ENCODE data around the gene SDC3. TPM values are rescaled to one million over a fixed set of nuclear protein-coding genes. Genes with fewer than 3 reads are reported as not detected.

The SDC3 gene
- polyA plus RNA-seq, 1 donor = 51.8 TPM

- Histone ChIP-seq H3K4me1 (ENCODE audit: control insufficient read depth, insufficient read depth, low read length) (peaks cover 7% of the 10 kb centered on the region), H3K36me3 (ENCODE audit: control insufficient read depth, insufficient read depth, low read length) (no peaks in the 10 kb centered on the region), H3K27me3 (ENCODE audit: control insufficient read depth, insufficient read depth, low read length) (no peaks in the 10 kb centered on the region), H3K9me3 (ENCODE audit: control insufficient read depth, low read depth, low read length) (no peaks in the 10 kb centered on the region), H3K4me3 (ENCODE audit: low read length) (no peak overlapping the region), H3K27ac (ENCODE audit: low read length) (no peak overlapping the region)
- DNase-seq = no peak
- no CpG with 5 or more reads among the region's 4 CpGs for WGBS (ENCODE audit: insufficient coverage, low lambda C conversion rate)
These were observed 6.4 kb upstream of the SDC3 start for GRCh38 chr1:30914931-30915330.

- Histone ChIP-seq H3K36me3 (ENCODE audit: control insufficient read depth, insufficient read depth, low read length) (no peaks in the 10 kb centered on the region), H3K27ac (ENCODE audit: low read length) (no peak overlapping the region), H3K27me3 (ENCODE audit: control insufficient read depth, insufficient read depth, low read length) (no peaks in the 10 kb centered on the region), H3K4me3 (ENCODE audit: low read length) (no peak overlapping the region), H3K9me3 (ENCODE audit: control insufficient read depth, low read depth, low read length) (no peaks in the 10 kb centered on the region), H3K4me1 (ENCODE audit: control insufficient read depth, insufficient read depth, low read length) (peaks cover 7% of the 10 kb centered on the region)
- WGBS (ENCODE audit: insufficient coverage, low lambda C conversion rate) = no CpG with 5 or more reads among the region's 3 CpGs
- no peak for DNase-seq
These were observed 6.0 kb upstream of the SDC3 start for GRCh38 chr1:30914587-30914922.

GRCh38 chr1:30912913-30913652, 4.5 kb upstream of the SDC3 start:
- peak in 1 of 2 donors; percentile 14 for DNase-seq
- Histone ChIP-seq H3K27me3 (ENCODE audit: control insufficient read depth, insufficient read depth, low read length) (no peaks in the 10 kb centered on the region), H3K9me3 (ENCODE audit: control insufficient read depth, low read depth, low read length) (no peaks in the 10 kb centered on the region), H3K36me3 (ENCODE audit: control insufficient read depth, insufficient read depth, low read length) (no peaks in the 10 kb centered on the region), H3K27ac (ENCODE audit: low read length) (no peak overlapping the region), H3K4me3 (ENCODE audit: low read length) (no peak overlapping the region), H3K4me1 (ENCODE audit: control insufficient read depth, insufficient read depth, low read length) (peaks cover 10% of the 10 kb centered on the region)
- no CpG with 5 or more reads among the region's 10 CpGs for WGBS (ENCODE audit: insufficient coverage, low lambda C conversion rate)

GRCh38 chr1:30912224-30912623, 3.7 kb upstream of the SDC3 start:
- Histone ChIP-seq H3K4me3 (ENCODE audit: low read length) (no peak overlapping the region), H3K36me3 (ENCODE audit: control insufficient read depth, insufficient read depth, low read length) (no peaks in the 10 kb centered on the region), H3K4me1 (ENCODE audit: control insufficient read depth, insufficient read depth, low read length) (peaks cover 10% of the 10 kb centered on the region), H3K9me3 (ENCODE audit: control insufficient read depth, low read depth, low read length) (peaks cover 4% of the 10 kb centered on the region), H3K27me3 (ENCODE audit: control insufficient read depth, insufficient read depth, low read length) (peaks cover 8% of the 10 kb centered on the region), H3K27ac (ENCODE audit: low read length) (no peak overlapping the region)
- WGBS (ENCODE audit: insufficient coverage, low lambda C conversion rate) = no CpG with 5 or more reads among the region's 6 CpGs
- DNase-seq = no peak

GRCh38 chr1:30911059-30911954, 2.7 kb upstream of the SDC3 start:
- Histone ChIP-seq H3K27ac (ENCODE audit: low read length) (no peak overlapping the region), H3K36me3 (ENCODE audit: control insufficient read depth, insufficient read depth, low read length) (no peaks in the 10 kb centered on the region), H3K9me3 (ENCODE audit: control insufficient read depth, low read depth, low read length) (peaks cover 4% of the 10 kb centered on the region), H3K27me3 (ENCODE audit: control insufficient read depth, insufficient read depth, low read length) (peaks cover 8% of the 10 kb centered on the region), H3K4me3 (ENCODE audit: low read length) (no peak overlapping the region), H3K4me1 (ENCODE audit: control insufficient read depth, insufficient read depth, low read length) (peaks cover 10% of the 10 kb centered on the region)
- DNase-seq = peak; percentile 73 to 81
- no CpG with 5 or more reads among the region's 9 CpGs for WGBS (ENCODE audit: insufficient coverage, low lambda C conversion rate)

GRCh38 chr1:30909365-30910068, 959 bp upstream of the SDC3 start:
- peak in 1 of 2 donors; percentile 13 for DNase-seq
- Histone ChIP-seq H3K4me3 (ENCODE audit: low read length) (peak overlapping the region; percentile 43), H3K4me1 (ENCODE audit: control insufficient read depth, insufficient read depth, low read length) (peaks cover 10% of the 10 kb centered on the region), H3K36me3 (ENCODE audit: control insufficient read depth, insufficient read depth, low read length) (no peaks in the 10 kb centered on the region), H3K27me3 (ENCODE audit: control insufficient read depth, insufficient read depth, low read length) (peaks cover 8% of the 10 kb centered on the region), H3K9me3 (ENCODE audit: control insufficient read depth, low read depth, low read length) (peaks cover 4% of the 10 kb centered on the region), H3K27ac (ENCODE audit: low read length) (no peak overlapping the region)
- no CpG with 5 or more reads among the region's 14 CpGs for WGBS (ENCODE audit: insufficient coverage, low lambda C conversion rate)

DNA sequence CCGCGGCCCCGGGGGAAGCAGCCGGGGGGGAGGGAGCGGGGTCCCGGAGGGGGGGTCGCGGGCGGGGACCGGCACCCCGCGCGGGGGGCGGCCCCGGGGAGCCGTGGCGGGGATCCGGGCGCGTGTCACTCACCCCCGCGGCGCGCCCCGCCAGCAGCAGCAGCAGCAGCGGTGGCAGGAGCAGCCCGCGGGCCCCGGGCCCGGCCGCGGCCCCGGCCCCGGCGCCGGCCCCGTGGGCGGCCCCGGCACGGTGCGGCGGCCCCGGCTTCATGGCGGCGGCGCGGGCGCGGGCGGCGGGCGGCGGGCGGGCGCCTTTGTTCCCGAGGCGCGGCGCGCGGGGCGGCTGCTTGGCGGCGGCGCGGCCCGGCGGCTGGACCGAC, 252 bp downstream of the SDC3 start:
- Histone ChIP-seq H3K36me3 (ENCODE audit: control insufficient read depth, insufficient read depth, low read length) (no peaks in the 10 kb centered on the region), H3K9me3 (ENCODE audit: control insufficient read depth, low read depth, low read length) (peaks cover 4% of the 10 kb centered on the region), H3K4me3 (ENCODE audit: low read length) (peak overlapping the region; percentile 63), H3K4me1 (ENCODE audit: control insufficient read depth, insufficient read depth, low read length) (peaks cover 10% of the 10 kb centered on the region), H3K27me3 (ENCODE audit: control insufficient read depth, insufficient read depth, low read length) (peaks cover 8% of the 10 kb centered on the region), H3K27ac (ENCODE audit: low read length) (no peak overlapping the region)
- WGBS (ENCODE audit: insufficient coverage, low lambda C conversion rate) = no CpG with 5 or more reads among the region's 69 CpGs
- DNase-seq = no peak

- peaks cover 4% of the 10 kb centered on the region for H3K9me3 ChIP-seq (ENCODE audit: control insufficient read depth, low read depth, low read length)
- no peaks in the 10 kb centered on the region for H3K36me3 ChIP-seq (ENCODE audit: control insufficient read depth, insufficient read depth, low read length)
- no peak overlapping the region for H3K27ac ChIP-seq (ENCODE audit: low read length)
- no CpG with 5 or more reads among the region's 47 CpGs for WGBS (ENCODE audit: insufficient coverage, low lambda C conversion rate)
- H3K4me3 ChIP-seq (ENCODE audit: low read length) = peak overlapping the region; percentile 63
- peaks cover 10% of the 10 kb centered on the region for H3K4me1 ChIP-seq (ENCODE audit: control insufficient read depth, insufficient read depth, low read length)
- peak in 1 of 2 donors; percentile 19 for DNase-seq
- H3K27me3 ChIP-seq (ENCODE audit: control insufficient read depth, insufficient read depth, low read length) = peaks cover 8% of the 10 kb centered on the region
These were observed 860 bp downstream of the SDC3 start for GRCh38 chr1:30907481-30908315.

DNA sequence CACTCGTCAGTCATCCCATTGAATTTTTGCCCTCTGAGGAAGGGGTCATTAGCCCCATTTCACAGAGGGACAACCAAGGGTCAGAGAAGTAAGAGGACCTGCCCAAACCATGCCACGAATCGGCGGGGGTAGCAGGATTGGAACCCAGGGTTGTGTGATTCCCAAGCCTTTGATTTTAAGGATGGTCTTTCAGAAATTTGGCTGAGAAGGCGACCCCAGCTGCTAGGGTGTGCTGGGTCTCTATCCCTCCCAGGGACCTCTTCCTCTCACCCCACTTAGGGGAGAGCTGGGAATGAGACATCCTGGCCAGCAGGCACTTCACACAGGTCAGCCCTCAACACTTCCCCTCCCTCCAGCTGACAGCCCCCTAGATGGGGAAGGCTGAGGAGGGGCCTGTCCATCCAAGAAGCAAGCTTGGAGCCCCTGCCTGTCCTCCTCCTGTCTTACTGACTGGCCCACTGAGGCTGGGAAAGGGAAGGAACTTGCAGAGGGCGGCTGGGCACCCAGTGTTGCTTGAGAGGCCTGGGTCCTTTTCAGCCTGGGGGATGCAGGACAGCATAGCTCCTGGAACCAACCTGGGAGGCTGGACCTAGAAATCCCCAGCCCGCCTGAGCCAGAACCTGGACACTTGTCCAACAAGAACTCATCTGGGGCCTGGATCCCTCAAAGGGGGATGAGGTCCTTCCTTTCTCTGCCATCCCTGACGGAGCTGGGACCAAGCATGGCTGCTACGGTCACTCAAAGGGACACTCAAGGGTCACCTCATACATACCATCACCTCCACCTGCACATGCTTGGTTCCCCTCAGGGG, 1.7 kb downstream of the SDC3 start:
- no CpG with 5 or more reads among the region's 9 CpGs for WGBS (ENCODE audit: insufficient coverage, low lambda C conversion rate)
- Histone ChIP-seq H3K4me1 (ENCODE audit: control insufficient read depth, insufficient read depth, low read length) (peaks cover 12% of the 10 kb centered on the region), H3K9me3 (ENCODE audit: control insufficient read depth, low read depth, low read length) (peaks cover 4% of the 10 kb centered on the region), H3K4me3 (ENCODE audit: low read length) (peak overlapping the region; percentile 63), H3K27ac (ENCODE audit: low read length) (no peak overlapping the region), H3K36me3 (ENCODE audit: control insufficient read depth, insufficient read depth, low read length) (no peaks in the 10 kb centered on the region), H3K27me3 (ENCODE audit: control insufficient read depth, insufficient read depth, low read length) (peaks cover 8% of the 10 kb centered on the region)
- no peak for DNase-seq
